HepG2 (cell line): Measurements from ENCODE around the gene MRPS10. TPM values are rescaled to one million over a fixed set of nuclear protein-coding genes. Genes with fewer than 3 reads are reported as not detected.

Experiments
- ELF3 ChIP-seq: IDR thresholded peaks from 2 replicates; pipeline ENCODE4 v1.6.1; 2016; ENCODE audit warnings: missing genetic modification reagents, missing compliant biosample characterization
- ETV5 ChIP-seq: IDR thresholded peaks from 2 replicates; pipeline ENCODE4 v1.6.1; 2018; ENCODE audit warnings: missing biosample characterization, missing genetic modification reagents, inconsistent platforms, borderline replicate concordance
- GATA4 ChIP-seq: sonication (generic); IDR thresholded peaks from 2 replicates; pipeline ENCODE4 v1.6.1; 2016; ENCODE audit warnings: antibody characterized with exemption, low read depth, borderline replicate concordance
- HOXA7 ChIP-seq: sonication (generic); formaldehyde crosslinking; IDR thresholded peaks from 2 replicates; pipeline ENCODE4 v1.8.1; 2022; ENCODE audit warnings: mild to moderate bottlenecking, missing genetic modification reagents, moderate library complexity
- MED1 ChIP-seq: sonication (generic); formaldehyde crosslinking; IDR thresholded peaks from 2 replicates; pipeline ENCODE4 v1.4.0; 2020; ENCODE audit warnings: missing genetic modification reagents
- NR2C2 ChIP-seq: sonication (generic); formaldehyde crosslinking; IDR thresholded peaks from 2 replicates; pipeline ENCODE4 v1.4.0; 2020; ENCODE audit warnings: missing genetic modification reagents, mild to moderate bottlenecking, moderate library complexity, borderline replicate concordance
- NR2F6 ChIP-seq, 2 experiments: IDR thresholded peaks; 2 replicates each; pipeline ENCODE4 v1.6.1; 2016; ENCODE audit warnings: antibody characterized with exemption in 1 of 2, mild to moderate bottlenecking in 1 of 2
- PBX3 ChIP-seq: sonication (generic); formaldehyde crosslinking; IDR thresholded peaks from 2 replicates; pipeline ENCODE4 v1.8.1; 2023; ENCODE audit warnings: missing genetic modification reagents, inconsistent platforms, borderline replicate concordance
- RBM22 ChIP-seq: fragments of 200-400 bp; formaldehyde crosslinking; optimal IDR thresholded peaks from 2 replicates; pipeline ENCODE3; 2017; ENCODE audit warnings: mild to moderate bottlenecking, low read length, moderate library complexity
- SMAD3 ChIP-seq: sonication (generic); formaldehyde crosslinking; IDR thresholded peaks from 2 replicates; pipeline ENCODE4 v1.4.0; 2020; ENCODE audit warnings: missing genetic modification reagents
- SOX13 ChIP-seq, 3 experiments: fragments of 450-650 bp in 1 of 3; sonication (generic) in 1 of 3; formaldehyde crosslinking in 1 of 3; IDR thresholded peaks in 2 of 3; conservative IDR thresholded peaks in 1 of 3; 2 replicates each; pipeline versions ENCODE4 v1.5.0 to v1.6.1; 2016 to 2020; ENCODE audit warnings: antibody characterized with exemption in 1 of 3, mild to moderate bottlenecking in 1 of 3, missing compliant biosample characterization in 1 of 3, missing genetic modification reagents in 1 of 3, moderate library complexity in 1 of 3
- TCF7 ChIP-seq: sonication (generic); IDR thresholded peaks from 2 replicates; pipeline ENCODE4 v1.6.1; 2016; ENCODE audit warnings: antibody characterized with exemption, low read depth
- ZFAT ChIP-seq: sonication (generic); formaldehyde crosslinking; conservative IDR thresholded peaks from 2 replicates; pipeline ENCODE4 v1.8.1; 2023; ENCODE audit warnings: missing genetic modification reagents, inconsistent platforms
- ZNF180 ChIP-seq: sonication (generic); formaldehyde crosslinking; IDR thresholded peaks from 2 replicates; pipeline ENCODE4 v1.4.0; 2020; ENCODE audit warnings: low read depth, missing genetic modification reagents, borderline replicate concordance
- ZNF24 ChIP-seq: fragments of 450-650 bp; IDR thresholded peaks from 2 replicates; pipeline ENCODE4 v1.6.1; 2017; ENCODE audit warnings: antibody characterized with exemption, mild to moderate bottlenecking
- ZNF260 ChIP-seq: sonication (generic); formaldehyde crosslinking; IDR thresholded peaks from 2 replicates; pipeline ENCODE4 v1.4.0; 2020; ENCODE audit warnings: missing genetic modification reagents, low read depth, mild to moderate bottlenecking, borderline replicate concordance
- ZNF552 ChIP-seq: sonication (generic); formaldehyde crosslinking; IDR thresholded peaks from 2 replicates; pipeline ENCODE4 v1.9.0; 2022; ENCODE audit warnings: missing genetic modification reagents, mild to moderate bottlenecking, borderline replicate concordance
- ZNF563 ChIP-seq: sonication (generic); formaldehyde crosslinking; IDR thresholded peaks from 2 replicates; pipeline ENCODE4 v1.8.0; 2022; ENCODE audit warnings: mild to moderate bottlenecking, moderate library complexity, missing genetic modification reagents
- ZNF672 ChIP-seq: sonication (generic); formaldehyde crosslinking; IDR thresholded peaks from 2 replicates; pipeline ENCODE4 v1.8.1; 2022; ENCODE audit warnings: missing genetic modification reagents
- polyA plus RNA-seq, 8 experiments: library from polyadenylated mRNA; depleted of rRNA in 3 of 8; stranded (reverse) in 7 of 8; unstranded in 1 of 8; fragments of >200 nt; fragmentation: Illumina TruSeq in 4 of 8; extraction: Trizol in 4 of 8; gene quantifications; 2 replicates each; pipeline versions ENCODE4 v1.2.1 to v1.2.3, GENCODE V29; 2011 to 2016; ENCODE audit warnings: low read depth in 4 of 8, missing spikeins in 1 of 8, mixed read lengths in 1 of 8; ENCODE audit not compliant: insufficient read depth in 1 of 8
- total RNA-seq, 5 experiments: library from RNA; depleted of rRNA; stranded (reverse); fragments of >200 nt; fragmentation: Illumina TruSeq; extraction: Trizol; gene quantifications; 2 replicates each; pipeline ENCODE4 v1.2.3, GENCODE V29; 2016; ENCODE audit warnings: low read depth in 1 of 5
- TF ChIP-seq, protein P1 (sequence below): fragments of 450-650 bp; IDR thresholded peaks from 2 replicates; pipeline ENCODE4 v1.6.1; 2016
- TF ChIP-seq, protein P2 (sequence below): IDR thresholded peaks from 2 replicates; pipeline ENCODE4 v1.6.1; 2016; ENCODE audit warnings: low read depth
- TF ChIP-seq, protein P3 (sequence below): fragments of 450-650 bp; IDR thresholded peaks from 2 replicates; pipeline ENCODE4 v1.6.1; 2017

MRPS10 gene
- total and polyA plus RNA-seq, 2 of the 13 experiments (the other 11 are each of a cell fraction or from before 2014, with no cell fraction given) = 31.7 to 54.6 TPM

- TF ChIP-seq TCF7 = peak; percentile 45
- no peak for TF ChIP-seq PBX3 (CRISPR knock-in tag)
- no peak for TF ChIP-seq ZFAT (CRISPR knock-in tag)
- no peak for TF ChIP-seq SOX13 (IDR thresholded peaks at IDR 0.05)
- peak in 1 of 2 experiments; percentile 27; a peak in 1 of 4 replicates for TF ChIP-seq SOX13 (CRISPR knock-in tag; conservative IDR thresholded peaks at IDR 0.05 in 1 of 2, IDR thresholded peaks at IDR 0.05 in 1 of 2)
- peak; percentile 83 for TF ChIP-seq MED1 (CRISPR knock-in tag)
- no peak for TF ChIP-seq ZNF24
- TF ChIP-seq RBM22 = peak; percentile 38
- no peak for TF ChIP-seq NR2F6 (IDR thresholded peaks at IDR 0.05)
- peak; percentile 64; the same call in 1 of the 2 replicates for TF ChIP-seq NR2F6 (CRISPR knock-in tag; IDR thresholded peaks at IDR 0.05)
- no peak for TF ChIP-seq ZNF672 (CRISPR knock-in tag)
- TF ChIP-seq, protein P1, sequence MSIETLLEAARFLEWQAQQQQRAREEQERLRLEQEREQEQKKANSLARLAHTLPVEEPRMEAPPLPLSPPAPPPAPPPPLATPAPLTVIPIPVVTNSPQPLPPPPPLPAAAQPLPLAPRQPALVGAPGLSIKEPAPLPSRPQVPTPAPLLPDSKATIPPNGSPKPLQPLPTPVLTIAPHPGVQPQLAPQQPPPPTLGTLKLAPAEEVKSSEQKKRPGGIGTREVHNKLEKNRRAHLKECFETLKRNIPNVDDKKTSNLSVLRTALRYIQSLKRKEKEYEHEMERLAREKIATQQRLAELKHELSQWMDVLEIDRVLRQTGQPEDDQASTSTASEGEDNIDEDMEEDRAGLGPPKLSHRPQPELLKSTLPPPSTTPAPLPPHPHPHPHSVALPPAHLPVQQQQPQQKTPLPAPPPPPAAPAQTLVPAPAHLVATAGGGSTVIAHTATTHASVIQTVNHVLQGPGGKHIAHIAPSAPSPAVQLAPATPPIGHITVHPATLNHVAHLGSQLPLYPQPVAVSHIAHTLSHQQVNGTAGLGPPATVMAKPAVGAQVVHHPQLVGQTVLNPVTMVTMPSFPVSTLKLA = 0 out of 2 replicates have a peak, but pooled peaks have one; percentile 40
- TF ChIP-seq HOXA7 (CRISPR knock-in tag) = no peak
- TF ChIP-seq NR2C2 = peak; percentile 35; the same call in 1 of the 2 replicates
- TF ChIP-seq, protein P2, sequence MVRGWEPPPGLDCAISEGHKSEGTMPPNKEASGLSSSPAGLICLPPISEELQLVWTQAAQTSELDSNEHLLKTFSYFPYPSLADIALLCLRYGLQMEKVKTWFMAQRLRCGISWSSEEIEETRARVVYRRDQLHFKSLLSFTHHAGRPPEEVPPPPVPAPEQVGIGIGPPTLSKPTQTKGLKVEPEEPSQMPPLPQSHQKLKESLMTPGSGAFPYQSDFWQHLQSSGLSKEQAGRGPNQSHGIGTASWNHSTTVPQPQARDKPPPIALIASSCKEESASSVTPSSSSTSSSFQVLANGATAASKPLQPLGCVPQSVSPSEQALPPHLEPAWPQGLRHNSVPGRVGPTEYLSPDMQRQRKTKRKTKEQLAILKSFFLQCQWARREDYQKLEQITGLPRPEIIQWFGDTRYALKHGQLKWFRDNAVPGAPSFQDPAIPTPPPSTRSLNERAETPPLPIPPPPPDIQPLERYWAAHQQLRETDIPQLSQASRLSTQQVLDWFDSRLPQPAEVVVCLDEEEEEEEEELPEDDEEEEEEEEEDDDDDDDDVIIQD (CRISPR knock-in tag) = peak; percentile 85; the same call in 1 of the 2 replicates
- no peak for TF ChIP-seq ZNF552 (CRISPR knock-in tag)
- TF ChIP-seq, protein P3, sequence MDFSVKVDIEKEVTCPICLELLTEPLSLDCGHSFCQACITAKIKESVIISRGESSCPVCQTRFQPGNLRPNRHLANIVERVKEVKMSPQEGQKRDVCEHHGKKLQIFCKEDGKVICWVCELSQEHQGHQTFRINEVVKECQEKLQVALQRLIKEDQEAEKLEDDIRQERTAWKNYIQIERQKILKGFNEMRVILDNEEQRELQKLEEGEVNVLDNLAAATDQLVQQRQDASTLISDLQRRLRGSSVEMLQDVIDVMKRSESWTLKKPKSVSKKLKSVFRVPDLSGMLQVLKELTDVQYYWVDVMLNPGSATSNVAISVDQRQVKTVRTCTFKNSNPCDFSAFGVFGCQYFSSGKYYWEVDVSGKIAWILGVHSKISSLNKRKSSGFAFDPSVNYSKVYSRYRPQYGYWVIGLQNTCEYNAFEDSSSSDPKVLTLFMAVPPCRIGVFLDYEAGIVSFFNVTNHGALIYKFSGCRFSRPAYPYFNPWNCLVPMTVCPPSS = no peak
- TF ChIP-seq ZNF260 (CRISPR knock-in tag) = no peak
- no peak for TF ChIP-seq GATA4
- no peak for TF ChIP-seq ZNF563 (CRISPR knock-in tag)
- TF ChIP-seq ELF3 (CRISPR knock-in tag) = peak; percentile 91
- no peak for TF ChIP-seq SMAD3
- TF ChIP-seq ETV5 (CRISPR knock-in tag) = peak; percentile 97
- TF ChIP-seq ZNF180 (CRISPR knock-in tag) = no peak
These were observed 19.9 kb downstream of the MRPS10 start (continued) for GRCh38 chr6:42197555-42198362.
